Measurements from ENCODE around the gene HOXC12.

The HOXC12 gene

DNA sequence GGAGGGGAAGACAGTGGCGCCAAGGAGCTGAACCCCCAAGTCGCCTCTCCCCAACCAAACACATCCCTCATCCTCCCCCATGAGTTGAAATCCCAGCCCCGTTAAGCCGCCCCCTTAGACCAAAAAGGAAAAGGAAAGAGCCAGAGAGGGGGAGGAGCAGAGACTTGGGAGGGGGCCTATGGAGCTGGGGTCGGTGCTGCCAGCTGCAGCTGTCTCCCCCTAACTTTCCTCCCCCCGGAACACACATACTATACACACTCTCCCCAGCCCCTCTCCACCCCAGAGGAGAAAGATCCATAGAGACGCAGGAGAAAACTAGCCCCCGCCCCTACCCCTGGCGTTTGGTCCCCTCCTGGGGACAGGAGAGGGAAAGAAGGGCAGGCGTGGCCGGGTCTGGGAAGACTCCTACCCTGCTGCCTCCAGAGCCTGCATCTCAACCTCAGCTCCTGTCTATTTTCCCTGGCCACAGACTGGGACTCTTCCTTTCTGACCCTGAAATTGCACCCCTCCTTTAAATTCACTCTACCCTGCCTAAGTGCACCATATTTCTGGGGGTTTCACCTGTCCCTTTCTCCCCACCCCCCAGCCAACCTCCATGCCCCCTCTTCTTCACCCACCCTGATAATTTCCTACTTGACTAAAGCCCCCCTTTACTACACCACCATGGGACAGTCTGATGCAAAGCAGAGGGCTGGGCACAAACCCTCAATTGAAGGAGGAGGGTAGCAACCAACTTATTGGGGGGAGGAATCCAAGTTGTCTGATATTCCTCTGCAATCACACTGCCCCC, 43.6 kb downstream of the HOXC12 start:
- no peak for DNase-seq

DNA sequence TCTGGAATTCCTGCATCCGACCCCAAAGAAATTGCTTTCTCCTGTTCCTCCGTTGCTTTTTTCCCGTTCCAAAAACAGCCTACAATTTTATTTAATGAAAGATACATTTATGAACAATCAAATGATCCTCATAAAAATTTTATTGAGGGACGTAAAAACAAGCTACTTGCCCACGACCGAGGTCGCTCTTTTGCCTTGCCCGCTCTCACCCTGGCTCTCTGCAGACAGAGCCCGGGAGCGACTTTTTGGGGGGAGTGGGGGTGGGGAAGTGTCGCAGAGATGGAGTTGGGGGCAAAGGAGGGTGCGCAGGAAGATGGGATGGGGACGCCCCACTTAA, 44.2 kb downstream of the HOXC12 start:
- DNase-seq, result no peak

DNA sequence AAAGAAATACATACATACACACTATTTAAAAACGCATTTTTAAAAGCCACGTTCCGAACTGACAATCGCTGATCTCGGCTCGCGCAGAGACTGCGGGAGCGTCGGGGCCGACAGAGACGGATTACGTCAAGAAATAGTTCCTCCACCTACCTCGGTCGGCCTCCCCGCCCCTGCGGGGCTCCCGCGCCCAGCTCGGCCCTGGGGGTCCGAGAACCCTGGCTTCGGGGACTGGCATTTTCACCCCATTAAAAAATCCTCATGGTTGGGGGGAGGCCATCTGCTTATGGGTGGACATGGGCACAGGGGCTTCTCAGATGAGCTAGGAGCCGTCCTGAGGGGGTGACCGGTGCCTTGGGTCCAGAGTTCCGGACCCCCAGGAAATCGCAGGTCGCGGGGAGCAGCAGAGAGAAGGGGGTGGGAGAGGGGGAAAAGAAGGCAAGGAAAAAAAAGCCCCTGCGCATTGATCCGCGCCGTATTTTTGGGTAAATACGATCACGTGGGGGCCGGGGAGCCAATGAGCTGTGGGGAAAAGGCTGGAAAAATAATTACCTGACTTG, 44.9 kb downstream of the HOXC12 start:
- no peak for DNase-seq

DNA sequence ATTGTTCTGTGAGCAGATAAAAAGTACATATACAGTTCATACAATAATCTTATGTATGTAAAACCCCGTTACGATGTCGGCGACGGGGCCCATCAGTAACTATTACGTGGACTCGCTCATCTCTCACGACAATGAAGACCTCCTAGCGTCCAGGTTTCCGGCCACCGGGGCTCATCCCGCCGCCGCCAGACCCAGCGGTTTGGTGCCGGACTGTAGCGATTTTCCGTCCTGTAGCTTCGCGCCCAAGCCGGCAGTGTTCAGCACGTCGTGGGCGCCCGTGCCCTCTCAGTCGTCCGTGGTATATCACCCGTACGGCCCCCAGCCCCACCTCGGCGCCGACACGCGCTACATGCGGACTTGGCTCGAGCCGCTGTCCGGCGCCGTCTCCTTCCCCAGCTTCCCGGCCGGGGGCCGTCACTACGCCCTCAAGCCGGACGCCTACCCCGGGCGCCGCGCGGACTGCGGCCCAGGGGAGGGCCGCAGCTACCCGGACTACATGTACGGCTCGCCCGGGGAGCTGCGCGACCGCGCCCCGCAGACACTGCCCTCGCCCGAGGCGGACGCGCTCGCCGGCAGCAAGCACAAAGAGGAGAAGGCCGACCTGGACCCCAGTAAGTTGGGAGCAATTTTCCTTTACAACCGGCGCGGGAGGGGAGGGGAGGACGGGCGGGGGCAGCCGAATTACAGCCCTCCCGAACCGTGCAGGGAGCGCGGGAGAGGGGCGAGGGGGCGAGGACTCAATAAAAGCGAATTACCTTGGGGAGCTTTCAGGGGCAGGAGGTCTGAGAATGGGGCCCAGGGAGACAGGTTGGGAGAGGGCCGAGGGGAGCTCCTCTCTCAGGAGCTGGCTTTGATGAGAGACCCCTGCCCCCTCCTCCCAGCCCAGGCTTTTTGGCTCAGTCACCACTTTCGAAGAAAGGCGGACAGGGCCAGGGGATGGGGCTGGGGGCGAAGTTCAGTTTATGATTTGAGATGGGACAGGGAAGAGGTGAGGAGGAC, 45.7 kb downstream of the HOXC12 start, which contains the start of gene HOXC9:
TSS of gene HOXC9 (plus strand) at position 46 of the 999 bp plus-strand sequence. CDS start at position 74, 28 bp downstream.
- DNase-seq, result no peak

DNA sequence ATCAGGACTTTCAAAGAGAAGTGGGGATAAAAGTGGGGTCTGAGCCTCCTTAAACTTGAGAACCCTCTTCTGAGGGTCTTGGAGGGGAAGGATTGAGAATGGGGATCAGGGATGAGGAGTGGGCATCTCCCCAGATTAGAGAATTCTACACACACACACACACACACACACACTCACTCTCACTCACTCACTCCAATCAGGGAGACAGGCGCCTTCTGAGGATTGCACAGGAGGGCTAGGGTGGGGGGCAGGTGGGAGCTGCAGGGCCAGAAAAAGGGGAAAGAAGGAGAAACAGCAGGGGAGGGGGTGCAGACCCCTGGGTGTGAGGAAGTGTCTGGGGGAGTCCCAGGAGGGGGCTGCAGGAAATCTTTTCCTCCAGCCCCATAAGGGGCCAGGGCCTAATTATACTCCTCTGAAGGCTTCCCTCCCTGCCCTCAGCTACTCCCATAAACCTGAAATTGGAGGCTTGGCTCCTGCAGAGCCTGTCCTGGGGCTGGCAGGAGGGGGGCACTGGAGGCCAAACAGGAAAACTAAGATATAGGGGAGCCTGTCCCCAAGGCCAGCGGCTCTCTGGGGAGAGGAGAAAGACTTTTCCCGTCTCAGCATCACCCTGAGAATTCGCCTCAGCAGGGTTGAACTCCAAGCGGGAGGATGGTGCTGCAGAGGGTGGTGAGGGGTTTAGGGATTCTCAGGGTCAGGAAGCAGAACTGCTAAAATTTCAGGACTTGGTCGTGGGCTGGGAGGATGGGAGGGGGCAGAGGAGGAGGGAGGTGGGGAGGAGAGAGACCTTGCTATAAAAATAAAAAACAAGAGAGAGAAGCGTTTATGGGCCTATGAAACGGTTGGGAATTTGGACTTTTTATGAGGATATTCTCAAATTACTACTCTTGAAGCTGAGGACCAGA, 46.8 kb downstream of the HOXC12 start:
- no peak for DNase-seq

DNA sequence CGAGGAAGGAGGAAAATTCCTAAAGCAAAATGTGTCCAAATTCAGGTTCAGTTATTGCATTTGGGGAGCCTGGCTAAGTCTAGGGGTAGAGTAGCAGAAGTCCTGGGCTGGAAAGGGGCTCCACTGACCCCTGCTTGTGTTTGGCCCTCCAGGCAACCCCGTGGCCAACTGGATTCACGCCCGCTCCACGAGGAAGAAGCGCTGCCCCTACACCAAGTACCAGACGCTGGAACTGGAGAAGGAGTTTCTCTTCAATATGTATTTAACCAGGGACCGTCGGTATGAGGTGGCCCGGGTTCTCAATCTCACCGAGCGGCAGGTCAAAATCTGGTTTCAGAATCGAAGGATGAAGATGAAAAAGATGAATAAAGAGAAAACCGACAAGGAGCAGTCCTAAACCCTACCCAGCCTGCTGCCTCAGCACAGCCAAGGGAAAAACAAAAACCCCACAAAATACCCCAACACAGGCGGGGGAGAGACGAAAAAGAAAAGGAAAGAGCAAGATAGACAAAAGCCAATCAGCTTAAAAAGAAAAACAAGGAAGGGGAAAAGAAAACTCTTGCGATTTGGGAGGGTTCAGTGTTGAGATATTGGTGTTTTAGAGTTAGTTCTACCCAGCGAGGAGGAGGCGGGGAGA, 47.7 kb downstream of the HOXC12 start:
- no peak for DNase-seq

DNA sequence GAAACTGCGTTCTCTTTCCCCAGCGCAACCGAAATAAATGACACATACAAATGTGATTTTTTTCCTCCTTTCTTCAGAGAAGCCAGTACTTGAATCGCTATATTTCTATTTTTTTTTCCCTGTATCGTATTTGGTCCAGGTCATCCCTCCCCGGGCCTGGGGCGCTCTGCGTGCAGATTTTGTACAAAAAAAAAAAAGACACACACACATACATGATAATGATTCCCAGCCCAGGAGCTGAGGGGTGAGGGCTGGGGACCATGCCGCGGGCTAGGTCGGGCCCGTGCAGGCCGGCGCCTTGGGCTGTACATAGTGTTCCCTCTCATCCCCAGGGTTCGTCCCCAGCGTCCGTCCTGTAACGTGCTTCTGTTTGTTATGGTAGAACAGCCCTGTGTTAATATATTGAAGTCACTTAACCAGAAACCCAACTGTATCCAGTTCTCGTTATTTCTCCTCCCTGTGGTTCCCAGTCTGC, 48.2 kb downstream of the HOXC12 start:
- no peak for DNase-seq

DNA sequence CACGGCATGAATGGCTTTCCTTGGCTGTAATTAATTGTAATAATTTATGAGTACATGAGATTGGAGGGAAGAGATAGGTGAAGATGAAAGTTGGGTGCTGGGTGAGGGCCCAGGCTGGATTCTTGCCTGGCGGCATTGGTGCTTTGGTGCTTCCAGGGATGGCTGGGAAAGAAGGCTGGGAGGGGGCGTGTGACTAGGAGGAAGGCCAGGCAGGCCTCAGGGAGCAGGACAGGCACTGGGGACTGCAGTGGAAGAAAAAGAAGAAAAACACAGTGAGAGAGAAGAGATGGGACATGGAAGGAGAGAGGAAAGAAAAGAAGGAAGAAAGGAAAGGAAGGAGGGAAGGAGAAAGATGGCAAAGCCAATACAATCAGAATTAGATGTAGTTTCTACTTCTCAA, 48.9 kb downstream of the HOXC12 start:
- DNase-seq, result no peak

DNA sequence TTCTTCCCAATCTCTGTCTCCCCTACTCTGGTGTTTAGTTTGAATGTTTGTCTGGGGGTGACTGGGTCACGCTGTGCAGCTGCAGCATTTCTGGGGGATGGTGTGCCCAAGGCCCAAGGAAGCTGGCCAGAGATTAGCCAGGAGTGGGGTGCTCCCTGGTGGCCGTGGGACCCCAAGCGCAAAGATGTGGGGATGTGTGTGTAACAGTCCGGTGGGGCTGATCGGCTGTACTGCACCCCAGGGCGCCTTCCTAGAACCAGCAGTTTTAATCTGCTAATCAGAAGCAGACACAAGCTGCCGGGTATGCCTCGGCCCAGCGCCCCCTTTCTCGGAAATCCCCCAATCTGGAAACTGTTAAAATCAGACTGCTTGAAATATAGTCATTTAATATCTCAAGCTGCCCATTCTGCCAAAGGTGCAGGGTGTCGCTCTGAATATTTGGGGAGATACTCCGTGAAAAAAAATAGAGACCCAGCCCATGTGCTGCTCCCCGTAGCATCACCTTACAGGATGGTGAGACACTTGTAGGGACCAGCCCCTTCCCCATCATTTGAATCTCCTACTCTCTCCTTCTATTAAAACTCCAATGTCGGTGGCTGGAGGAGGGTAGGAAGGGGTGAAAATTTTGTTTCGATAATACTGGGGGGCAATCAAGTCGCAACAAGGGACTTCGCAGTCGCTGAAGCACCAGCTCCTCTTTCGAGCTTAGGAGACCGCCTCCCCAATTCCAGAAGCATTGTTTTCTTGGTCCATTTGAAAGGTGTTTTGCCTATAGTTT, 49.5 kb downstream of the HOXC12 start:
- DNase-seq, result no peak

DNA sequence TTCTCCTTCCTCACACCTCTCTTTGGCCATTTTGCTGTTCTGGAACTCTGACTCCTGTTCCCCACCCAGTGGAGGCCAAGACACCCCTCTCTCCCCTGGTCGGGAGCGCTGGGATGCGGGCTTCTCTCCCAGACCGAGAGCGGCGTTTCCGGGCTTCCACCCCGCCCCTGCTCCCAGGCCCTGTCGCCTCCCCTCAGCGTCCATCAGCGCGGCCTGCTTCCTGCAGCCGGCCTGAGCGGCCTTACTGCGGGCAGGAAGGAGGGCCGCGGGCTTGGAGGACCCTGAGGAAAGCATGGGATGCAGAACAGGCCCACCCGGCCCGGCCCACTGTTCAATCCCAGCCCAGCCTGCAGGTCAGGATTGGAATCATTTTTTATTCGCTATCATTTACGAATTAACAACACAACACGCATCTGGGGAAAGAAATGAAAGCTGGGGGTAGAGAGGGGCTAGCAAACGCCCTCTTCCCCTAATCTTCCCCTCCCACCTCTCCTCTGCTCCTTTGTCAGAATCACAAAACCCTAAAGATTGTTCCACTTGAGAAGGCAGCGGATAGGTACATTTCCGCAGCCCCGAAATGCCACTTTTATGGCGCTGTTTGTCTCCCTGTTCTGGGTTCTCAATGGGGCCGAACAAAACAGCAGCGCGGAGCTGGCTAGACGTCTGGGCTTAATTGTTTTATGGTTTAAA, 50.3 kb downstream of the HOXC12 start:
- no peak for DNase-seq

DNA sequence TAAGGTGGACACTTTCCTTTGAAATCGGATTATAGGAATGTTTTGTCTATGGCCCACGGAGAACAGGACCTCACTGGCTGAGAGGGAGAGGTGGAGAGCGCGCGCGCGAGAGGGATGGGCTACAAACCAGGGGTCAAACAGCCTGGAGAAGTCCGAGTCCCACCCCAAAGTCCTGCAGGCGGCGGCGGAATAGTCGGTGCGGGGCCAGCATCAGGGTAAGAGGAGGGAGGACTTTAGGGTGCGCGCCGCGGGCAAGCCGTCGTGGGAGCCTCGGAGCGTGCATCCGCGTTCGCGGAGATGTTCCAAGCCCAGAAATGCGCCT, 50.8 kb downstream of the HOXC12 start:
- DNase-seq, result no peak

DNA sequence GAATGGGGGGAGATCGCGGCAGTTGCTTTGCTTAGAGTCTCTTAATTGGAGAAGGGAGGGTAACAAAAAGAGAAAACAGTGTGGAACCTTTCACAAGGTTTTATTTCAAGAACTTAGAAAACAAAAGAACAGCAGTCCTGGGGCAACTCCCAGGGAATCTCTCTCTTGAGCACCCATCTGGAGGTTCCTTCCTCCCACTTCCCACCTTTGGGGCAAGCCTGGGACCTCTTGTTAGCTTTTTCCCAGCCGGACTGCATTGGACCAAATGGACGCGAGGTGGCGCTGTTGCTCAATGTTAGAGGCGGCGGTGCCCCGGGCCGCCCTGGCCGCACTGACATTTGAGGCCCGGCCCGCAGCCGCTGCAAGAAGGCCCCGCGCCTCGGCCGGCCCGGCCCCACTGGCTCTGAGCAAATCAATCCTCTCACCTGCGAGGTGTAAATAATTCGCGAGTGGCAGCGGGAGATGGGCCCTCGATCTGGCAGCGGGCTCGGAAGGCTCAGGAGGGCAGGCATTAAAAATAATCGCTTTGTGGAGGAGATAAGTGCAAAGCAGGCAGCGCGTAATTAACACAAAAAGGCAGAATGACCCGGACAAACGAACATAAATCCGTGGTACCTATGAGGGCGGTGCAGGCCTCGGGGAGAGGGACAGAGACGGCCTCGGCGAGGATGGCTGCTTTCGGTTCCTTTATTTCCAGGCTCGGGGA, 51.3 kb downstream of the HOXC12 start:
- peak; percentile 7 for DNase-seq

DNA sequence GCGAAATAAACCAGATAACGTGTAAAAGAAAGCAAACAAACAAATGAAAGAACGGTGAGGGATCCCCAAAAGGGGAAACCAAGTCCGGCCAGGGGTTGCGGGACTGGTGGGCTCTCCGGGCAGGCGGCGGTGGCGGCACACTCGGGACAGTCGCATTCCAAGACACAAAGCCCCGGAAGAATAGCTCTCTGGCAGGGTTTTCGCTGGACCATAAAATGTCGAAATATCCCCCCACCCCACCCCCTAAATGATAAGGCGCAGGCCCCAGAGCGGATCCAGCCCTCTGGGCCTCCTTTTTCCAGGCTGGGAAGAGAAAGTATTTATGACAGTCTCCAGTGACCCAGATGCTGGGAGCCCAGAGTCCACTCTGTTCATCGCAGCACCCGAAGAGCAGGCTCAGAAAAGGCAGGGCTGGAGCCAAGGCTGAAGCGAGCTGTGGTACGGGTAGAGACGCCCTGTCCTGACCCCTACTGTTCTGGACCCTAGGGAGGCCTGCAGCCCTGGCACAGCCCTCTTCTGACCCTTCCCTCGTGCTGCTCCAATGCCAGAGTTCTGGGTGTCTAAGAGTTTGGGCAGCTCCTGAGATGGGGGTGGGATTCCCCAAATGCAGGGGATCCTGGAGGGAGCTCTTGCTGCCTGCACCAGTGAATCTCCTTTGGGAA, 52.0 kb downstream of the HOXC12 start:
- no peak for DNase-seq

DNA sequence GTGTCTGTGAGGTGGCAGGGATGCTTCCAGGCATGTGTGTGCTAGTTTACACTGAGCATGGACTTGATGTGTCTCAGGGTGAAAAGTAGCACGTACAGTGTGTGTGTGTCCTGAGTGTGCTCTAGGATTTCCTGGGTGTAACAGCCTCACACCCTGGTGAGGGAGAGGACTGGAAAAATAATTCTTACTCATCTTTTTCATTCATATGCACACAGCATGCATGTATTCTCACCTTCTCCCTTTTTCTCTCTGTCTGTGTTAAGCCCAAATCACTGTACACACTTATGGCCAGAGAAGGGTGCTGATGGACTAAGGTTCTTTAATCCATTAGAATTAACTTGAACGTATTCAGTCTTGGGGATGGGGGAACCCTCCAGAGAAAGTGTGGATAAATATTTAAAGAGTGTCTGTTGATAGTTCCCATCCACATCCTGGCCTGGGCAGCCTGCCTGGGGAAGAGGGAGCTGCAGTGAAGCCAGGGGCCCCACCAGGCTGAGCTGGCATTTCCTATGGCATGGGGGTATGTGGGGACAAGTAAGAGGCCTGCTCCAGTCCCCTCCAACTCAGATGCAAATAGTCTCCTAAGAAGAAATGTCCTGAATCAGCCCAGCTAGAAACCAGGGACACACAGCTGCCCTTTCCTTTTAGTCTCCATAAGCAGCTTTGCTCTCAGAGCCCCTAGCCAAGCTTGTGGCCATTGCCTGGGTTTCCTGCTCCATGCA, 53.0 kb downstream of the HOXC12 start:
- no peak for DNase-seq

DNA sequence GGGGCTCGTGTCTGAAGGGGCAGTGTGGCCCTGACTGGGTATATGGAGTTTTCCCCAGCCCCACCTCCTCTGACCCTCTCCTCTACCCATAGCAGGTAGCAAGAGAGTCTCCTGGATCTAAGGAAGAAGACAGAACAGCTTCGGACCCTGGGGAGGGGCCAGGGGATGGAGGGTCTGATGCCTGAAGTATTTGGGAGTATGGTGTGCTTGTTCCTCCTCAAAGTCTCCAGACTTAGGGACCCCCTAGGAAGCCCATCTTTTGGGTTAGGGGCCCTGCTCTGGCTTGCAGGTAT, 53.5 kb downstream of the HOXC12 start:
- DNase-seq, result no peak

Measured in DMS 273 treated with DMSO at 0.1 percent for 48 hours (cell line).